ENCODE results near the gene OR2T34. TPM values are rescaled to one million over a fixed set of nuclear protein-coding genes. Genes with fewer than 3 reads are reported as not detected.
"Not testable (repeated sequence)": the region's sequence is repeated elsewhere in the genome, so short reads cannot be mapped to it uniquely, and the experiment has no call there.

Gene OR2T34
- total RNA-seq, 6 experiments from 2014 or later = not detected

DNA sequence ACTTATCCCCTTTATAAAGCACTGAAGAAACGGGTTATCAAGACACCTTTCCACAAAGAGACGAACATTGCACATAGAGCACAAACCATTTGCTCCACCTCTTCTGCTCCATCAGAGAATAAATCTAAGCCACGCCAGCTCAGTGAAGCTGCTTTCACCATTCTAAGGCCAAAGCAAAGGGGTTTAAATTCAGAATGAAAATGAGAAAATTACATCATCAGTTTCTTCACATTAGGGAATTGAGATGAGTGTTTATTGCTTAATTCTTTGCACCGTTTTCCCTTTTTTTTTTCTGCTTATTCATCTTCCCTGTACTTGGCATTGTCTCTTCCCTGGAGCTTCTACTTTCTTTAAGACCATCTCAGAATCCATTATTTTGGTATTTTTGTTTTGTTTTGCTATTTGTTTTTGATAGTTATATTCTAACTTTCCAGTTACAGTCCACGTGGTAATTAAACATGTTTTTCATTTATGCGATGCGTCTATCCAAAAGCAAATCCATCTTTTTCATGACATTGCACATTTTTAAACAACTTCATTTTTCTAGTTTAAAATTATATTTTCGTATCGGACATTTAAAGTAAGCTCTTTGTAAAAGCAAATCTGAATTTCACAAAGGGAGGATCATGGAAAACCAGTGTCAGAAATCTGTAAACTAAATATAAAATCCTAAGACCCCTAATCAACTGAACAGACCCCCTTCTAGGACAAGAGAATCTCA, 1.9 kb upstream of the OR2T34 start:
- no peak for DNase-seq
- TF ChIP-seq, protein P1, sequence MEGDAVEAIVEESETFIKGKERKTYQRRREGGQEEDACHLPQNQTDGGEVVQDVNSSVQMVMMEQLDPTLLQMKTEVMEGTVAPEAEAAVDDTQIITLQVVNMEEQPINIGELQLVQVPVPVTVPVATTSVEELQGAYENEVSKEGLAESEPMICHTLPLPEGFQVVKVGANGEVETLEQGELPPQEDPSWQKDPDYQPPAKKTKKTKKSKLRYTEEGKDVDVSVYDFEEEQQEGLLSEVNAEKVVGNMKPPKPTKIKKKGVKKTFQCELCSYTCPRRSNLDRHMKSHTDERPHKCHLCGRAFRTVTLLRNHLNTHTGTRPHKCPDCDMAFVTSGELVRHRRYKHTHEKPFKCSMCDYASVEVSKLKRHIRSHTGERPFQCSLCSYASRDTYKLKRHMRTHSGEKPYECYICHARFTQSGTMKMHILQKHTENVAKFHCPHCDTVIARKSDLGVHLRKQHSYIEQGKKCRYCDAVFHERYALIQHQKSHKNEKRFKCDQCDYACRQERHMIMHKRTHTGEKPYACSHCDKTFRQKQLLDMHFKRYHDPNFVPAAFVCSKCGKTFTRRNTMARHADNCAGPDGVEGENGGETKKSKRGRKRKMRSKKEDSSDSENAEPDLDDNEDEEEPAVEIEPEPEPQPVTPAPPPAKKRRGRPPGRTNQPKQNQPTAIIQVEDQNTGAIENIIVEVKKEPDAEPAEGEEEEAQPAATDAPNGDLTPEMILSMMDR (IDR thresholded peaks at IDR 0.05) = no peak
- H3K36me3 Mint-ChIP-seq (ENCODE audit: low read depth) = no peaks in the 10 kb centered on the region
- H3K27ac Mint-ChIP-seq = no peak overlapping the region
- H3K9me3 Mint-ChIP-seq = peaks cover 10% of the 10 kb centered on the region
- no peaks in the 10 kb centered on the region for H3K27me3 Mint-ChIP-seq (ENCODE audit: insufficient read depth)
- H3K4me3 Mint-ChIP-seq = no peak overlapping the region
- no peaks in the 10 kb centered on the region for H3K4me1 Mint-ChIP-seq (ENCODE audit: low read depth)

DNA sequence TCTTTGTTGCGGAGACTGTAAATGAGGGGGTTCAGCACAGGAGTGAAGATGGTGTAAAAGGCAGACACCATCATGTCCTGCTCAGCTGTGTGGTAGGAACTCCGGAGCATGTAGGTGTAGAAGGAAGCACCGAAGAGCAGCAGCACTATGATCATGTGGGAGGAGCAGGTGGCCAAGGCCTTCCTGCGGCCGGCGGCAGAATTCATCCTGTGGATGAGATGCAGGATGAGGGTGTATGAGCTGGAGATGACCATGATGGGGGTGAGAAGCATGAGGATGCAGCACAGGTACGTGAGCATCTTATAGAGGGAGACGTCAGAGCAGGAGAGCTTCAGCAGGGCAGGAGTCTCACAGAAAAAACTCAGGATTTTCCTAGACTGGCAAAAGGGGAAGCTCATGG, 701 bp downstream of the OR2T34 start:
- not testable (repeated sequence) for H3K36me3 Mint-ChIP-seq (ENCODE audit: low read depth); H3K4me1 Mint-ChIP-seq (ENCODE audit: low read depth); H3K27ac Mint-ChIP-seq; H3K27me3 Mint-ChIP-seq (ENCODE audit: insufficient read depth); H3K9me3 Mint-ChIP-seq; DNase-seq; H3K4me3 Mint-ChIP-seq

DNA sequence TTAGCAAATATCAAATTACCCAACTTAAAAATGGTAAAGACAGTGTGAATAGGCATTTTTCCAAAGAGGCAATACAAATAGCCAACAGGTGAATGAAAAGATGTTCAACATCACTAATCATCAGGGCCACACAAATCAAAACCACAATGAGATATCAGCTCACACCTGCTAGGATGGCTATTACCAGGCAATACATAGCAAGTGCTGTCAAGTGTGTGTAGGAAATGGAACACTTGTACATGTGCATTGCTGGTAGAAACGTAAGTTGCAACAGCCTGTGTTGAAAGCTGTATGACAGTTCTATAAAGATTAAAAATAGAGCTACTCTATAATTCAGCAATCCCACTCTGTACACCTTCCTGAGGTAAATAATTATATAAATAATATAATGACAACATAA, 2.5 kb downstream of the OR2T34 start:
- H3K36me3 Mint-ChIP-seq (ENCODE audit: low read depth); H3K27ac Mint-ChIP-seq; H3K4me3 Mint-ChIP-seq: not testable (repeated sequence)

DNA sequence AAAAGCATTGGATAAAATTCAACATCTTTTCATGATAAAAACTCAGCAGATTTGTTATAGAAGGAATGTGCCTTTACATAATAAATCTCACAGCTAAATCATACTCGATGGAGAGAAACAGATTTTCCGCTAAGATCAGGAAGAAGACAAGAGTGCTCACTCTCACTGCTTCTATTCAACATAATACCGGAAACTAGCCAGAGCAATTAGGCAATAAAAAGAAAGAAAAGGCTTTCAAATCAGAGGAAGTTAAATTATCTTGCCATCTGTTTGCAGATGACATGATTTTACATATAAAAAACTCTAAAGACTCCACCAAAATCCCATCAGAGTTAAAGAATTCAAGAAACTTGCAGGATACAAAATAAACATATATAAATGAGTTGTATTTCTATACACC, 3.7 kb downstream of the OR2T34 start:
- DNase-seq; H3K27me3 Mint-ChIP-seq (ENCODE audit: insufficient read depth); H3K27ac Mint-ChIP-seq; H3K9me3 Mint-ChIP-seq; H3K36me3 Mint-ChIP-seq (ENCODE audit: low read depth); H3K4me1 Mint-ChIP-seq (ENCODE audit: low read depth); H3K4me3 Mint-ChIP-seq: not testable (repeated sequence)

More for the DNA sequence above, 2.5 kb downstream of the OR2T34 start:
- not testable (repeated sequence) for H3K4me1 Mint-ChIP-seq (ENCODE audit: low read depth); DNase-seq; H3K27me3 Mint-ChIP-seq (ENCODE audit: insufficient read depth); H3K9me3 Mint-ChIP-seq

DNA sequence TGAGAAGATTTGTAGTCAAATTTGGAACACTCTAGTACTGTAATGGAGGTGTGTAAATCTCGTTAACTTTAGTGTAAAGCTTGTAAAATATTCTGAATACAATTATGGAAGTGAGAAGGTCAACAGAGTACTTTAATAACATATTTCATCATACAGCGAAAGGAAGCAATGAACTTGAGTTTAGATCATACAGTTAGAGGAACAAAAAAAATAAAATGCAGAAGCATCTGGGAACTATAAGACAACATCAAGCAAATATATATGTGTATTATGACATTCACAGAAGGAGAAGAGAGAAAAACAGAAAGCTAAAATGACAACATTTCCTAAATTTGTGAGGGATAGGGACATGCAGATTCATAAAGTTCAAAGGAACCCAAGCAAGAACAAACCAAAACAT, 5.5 kb downstream of the OR2T34 start:
- H3K27ac Mint-ChIP-seq; DNase-seq; H3K36me3 Mint-ChIP-seq (ENCODE audit: low read depth); H3K9me3 Mint-ChIP-seq; H3K4me3 Mint-ChIP-seq; H3K4me1 Mint-ChIP-seq (ENCODE audit: low read depth); H3K27me3 Mint-ChIP-seq (ENCODE audit: insufficient read depth): not testable (repeated sequence)

DNA sequence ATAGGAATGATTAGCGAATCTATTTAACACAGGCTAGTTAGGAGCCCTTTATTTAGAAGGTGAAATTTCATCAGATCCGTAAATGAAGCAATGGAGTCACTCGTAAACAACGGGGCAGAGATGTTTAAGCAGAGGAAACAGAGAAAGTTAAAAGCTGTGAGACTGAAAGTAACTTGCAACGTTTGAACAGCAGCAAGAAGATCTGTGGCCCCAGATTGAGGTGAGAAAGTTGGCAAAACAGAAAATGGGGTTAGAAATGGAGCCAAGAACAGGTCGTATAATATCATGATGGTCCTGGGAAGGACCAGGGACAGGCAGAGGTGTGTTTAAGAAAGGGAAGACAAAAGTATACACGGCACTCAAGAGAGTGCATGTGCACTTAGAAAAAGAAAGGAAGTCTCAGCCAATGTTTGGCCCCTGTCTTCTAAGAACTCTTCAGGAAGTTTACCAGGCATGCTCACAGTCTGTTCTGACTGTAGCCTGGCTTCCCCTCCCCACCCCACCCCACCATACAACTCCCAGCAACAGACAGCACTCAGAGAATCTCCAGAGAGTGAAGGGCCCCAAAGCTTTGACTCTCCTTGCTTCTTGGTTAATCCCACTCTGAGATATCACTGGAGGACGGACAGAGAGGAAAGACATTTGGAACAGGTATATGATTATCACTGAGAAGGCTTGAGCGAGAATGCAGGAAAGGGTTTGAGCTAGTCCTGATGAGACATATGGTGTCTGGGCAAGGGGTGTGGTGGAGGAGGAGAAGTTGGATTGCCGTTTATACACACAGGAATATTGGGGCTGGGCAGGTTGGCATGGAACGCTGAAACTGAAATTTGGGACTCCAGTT, 8.8 kb downstream of the OR2T34 start:
- not testable (repeated sequence) for H3K36me3 Mint-ChIP-seq (ENCODE audit: low read depth); DNase-seq; H3K4me1 Mint-ChIP-seq (ENCODE audit: low read depth); H3K27ac Mint-ChIP-seq; H3K4me3 Mint-ChIP-seq; H3K27me3 Mint-ChIP-seq (ENCODE audit: insufficient read depth); H3K9me3 Mint-ChIP-seq

DNA sequence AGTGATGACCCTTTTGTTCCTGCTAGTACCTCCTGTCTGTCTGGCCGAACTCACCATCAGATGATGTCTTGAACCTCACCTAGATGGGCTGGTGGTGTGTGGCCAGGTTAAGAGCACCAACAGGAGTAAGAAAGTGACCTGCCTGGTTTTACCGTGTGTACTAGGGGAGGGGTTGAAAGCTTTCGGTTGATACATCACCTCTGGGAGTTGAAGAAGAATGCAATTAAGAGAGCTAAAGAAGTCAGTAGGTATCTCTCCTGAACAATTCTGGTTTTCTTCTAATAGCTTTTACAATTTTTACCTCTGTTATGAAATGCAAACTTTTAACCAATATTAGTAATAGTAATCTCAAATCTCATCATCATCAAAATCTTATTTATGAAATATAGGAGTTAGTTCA, 11.9 kb downstream of the OR2T34 start, which contains the start of gene OR2T29:
Gene OR2T29 (minus strand): TSS at position 101 of the 400 bp plus-strand sequence. CDS start 3,281 bp downstream, outside the sequence.
- not testable (repeated sequence) for DNase-seq

DNA sequence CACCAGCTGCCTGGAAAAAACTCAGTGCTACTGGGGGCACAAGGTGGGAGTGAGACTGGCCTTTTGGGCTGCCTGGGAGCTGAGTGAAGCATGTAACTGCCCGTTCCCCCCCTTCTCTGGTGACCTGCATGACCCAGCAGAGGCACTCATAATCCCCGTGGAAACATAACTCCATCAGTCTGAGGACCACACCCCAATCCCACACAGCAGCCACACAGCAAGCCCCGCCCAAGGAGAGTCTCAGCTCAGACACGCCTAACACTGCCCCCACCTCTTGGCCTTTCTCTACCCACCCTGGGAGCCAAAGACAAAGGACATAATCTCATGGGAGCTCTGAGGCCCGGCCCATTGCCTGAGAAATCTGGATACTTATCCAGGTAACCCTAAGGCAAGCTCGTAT, 23.5 kb downstream of the OR2T34 start:
- not testable (repeated sequence) for H3K4me3 Mint-ChIP-seq; H3K9me3 Mint-ChIP-seq; H3K27me3 Mint-ChIP-seq (ENCODE audit: insufficient read depth); DNase-seq; H3K27ac Mint-ChIP-seq; H3K36me3 Mint-ChIP-seq (ENCODE audit: low read depth); H3K4me1 Mint-ChIP-seq (ENCODE audit: low read depth)

More for the DNA sequence above, 11.9 kb downstream of the OR2T34 start, which contains the start of gene OR2T29:
- H3K36me3 Mint-ChIP-seq (ENCODE audit: low read depth); H3K4me3 Mint-ChIP-seq; H3K9me3 Mint-ChIP-seq; H3K27me3 Mint-ChIP-seq (ENCODE audit: insufficient read depth); H3K27ac Mint-ChIP-seq; H3K4me1 Mint-ChIP-seq (ENCODE audit: low read depth): not testable (repeated sequence)

DNA sequence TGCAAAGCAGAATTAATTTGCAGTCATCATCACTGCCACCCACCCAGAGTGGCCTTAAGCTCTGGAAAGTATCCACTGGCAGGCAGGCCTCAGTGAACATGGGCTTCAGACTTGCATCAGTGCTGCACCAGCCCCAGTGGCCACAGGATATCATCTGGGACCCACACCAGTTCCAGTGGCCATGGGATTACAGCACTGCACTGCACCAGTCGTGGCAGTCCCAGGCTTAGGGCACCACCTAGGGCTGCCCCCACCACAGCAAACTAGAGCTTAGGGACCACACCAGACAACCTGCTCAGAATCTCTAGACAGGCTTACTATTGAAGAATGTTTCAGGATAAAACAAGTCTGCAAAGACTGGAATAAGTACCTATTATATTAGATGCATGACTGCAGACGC, 27.2 kb downstream of the OR2T34 start:
- not testable (repeated sequence) for H3K36me3 Mint-ChIP-seq (ENCODE audit: low read depth); H3K27me3 Mint-ChIP-seq (ENCODE audit: insufficient read depth); H3K9me3 Mint-ChIP-seq; H3K27ac Mint-ChIP-seq; H3K4me1 Mint-ChIP-seq (ENCODE audit: low read depth); H3K4me3 Mint-ChIP-seq; DNase-seq

DNA sequence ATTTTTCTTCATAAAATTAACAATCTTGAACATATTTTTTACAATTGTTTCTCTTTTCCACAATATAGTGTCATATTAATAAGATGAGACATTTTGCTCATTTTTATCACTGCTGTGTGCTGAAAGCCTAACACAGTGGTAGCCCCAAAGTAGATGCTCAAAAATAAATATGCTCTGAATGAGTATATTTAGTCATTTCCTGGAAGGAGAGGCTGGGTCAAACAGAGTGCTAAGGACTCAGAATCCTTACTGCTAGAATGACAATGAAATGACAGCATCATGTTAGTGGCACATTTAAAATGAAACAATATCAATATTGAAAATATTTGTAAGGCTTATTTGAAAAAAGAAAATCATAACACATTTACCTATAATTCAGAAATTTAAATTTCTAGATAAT, 37.1 kb downstream of the OR2T34 start:
- DNase-seq; H3K4me3 Mint-ChIP-seq; H3K9me3 Mint-ChIP-seq; H3K27ac Mint-ChIP-seq; H3K4me1 Mint-ChIP-seq (ENCODE audit: low read depth); H3K36me3 Mint-ChIP-seq (ENCODE audit: low read depth); H3K27me3 Mint-ChIP-seq (ENCODE audit: insufficient read depth): not testable (repeated sequence)
